Measurements from ENCODE around the gene MYO5B.

- TF ChIP-seq EZH2 (optimal IDR thresholded peaks at IDR 0.05; ENCODE audit: low read depth, low read length): no peak
- TF ChIP-seq CTCF (IDR thresholded peaks at IDR 0.05; ENCODE audit: low read length): no peak
- TF ChIP-seq EZH2phosphoT487 (IDR thresholded peaks at IDR 0.05; ENCODE audit: low read length): no peak
Measured at GRCh38 chr18:49846718-49847470, 348.1 kb downstream of the MYO5B start.
